ENCODE results near the gene RYR1.

DNA sequence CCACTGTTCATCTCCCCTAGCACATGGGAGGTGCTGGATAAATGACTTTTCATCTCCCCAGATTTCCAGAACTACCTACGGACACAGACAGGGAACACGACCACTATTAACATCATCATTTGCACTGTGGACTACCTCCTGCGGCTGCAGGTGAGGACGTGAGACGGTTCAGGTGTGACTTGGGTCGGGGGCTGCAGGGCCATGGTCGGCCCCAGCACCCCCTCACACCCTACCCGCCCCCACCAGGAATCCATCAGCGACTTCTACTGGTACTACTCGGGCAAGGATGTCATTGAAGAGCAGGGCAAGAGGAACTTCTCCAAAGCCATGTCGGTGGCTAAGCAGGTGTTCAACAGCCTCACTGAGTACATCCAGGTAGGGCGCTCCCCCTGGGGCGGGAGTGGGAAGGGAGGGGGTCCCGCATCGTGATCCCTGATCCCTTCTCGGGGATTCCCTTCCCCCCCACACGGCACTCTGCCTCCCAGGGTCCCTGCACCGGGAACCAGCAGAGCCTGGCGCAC, 109.9 kb downstream of the RYR1 start:
- TF ChIP-seq, protein P1, sequence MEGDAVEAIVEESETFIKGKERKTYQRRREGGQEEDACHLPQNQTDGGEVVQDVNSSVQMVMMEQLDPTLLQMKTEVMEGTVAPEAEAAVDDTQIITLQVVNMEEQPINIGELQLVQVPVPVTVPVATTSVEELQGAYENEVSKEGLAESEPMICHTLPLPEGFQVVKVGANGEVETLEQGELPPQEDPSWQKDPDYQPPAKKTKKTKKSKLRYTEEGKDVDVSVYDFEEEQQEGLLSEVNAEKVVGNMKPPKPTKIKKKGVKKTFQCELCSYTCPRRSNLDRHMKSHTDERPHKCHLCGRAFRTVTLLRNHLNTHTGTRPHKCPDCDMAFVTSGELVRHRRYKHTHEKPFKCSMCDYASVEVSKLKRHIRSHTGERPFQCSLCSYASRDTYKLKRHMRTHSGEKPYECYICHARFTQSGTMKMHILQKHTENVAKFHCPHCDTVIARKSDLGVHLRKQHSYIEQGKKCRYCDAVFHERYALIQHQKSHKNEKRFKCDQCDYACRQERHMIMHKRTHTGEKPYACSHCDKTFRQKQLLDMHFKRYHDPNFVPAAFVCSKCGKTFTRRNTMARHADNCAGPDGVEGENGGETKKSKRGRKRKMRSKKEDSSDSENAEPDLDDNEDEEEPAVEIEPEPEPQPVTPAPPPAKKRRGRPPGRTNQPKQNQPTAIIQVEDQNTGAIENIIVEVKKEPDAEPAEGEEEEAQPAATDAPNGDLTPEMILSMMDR (IDR thresholded peaks at IDR 0.05 in 2 of 3, conservative IDR thresholded peaks at IDR 0.05 in 1 of 3; ENCODE audit: borderline replicate concordance in 1 of 3, insufficient read depth in 1 of 3, low read depth in 2 of 3, low read length in 2 of 3): no peak
- TF ChIP-seq EGR1 (IDR thresholded peaks at IDR 0.05; ENCODE audit: low read depth) (no peak), EZH2phosphoT487 (IDR thresholded peaks at IDR 0.05; ENCODE audit: borderline replicate concordance) (no peak), TCF7L2 (IDR thresholded peaks at IDR 0.05; ENCODE audit: borderline replicate concordance, extremely low read depth, insufficient read depth, insufficient read length) (no peak), ELF1 (IDR thresholded peaks at IDR 0.05; ENCODE audit: borderline replicate concordance, low read depth) (no peak), YY1 (IDR thresholded peaks at IDR 0.05; ENCODE audit: extremely low read depth, insufficient replicate concordance, low read depth, low read length) (no peak), SP1 (IDR thresholded peaks at IDR 0.05; ENCODE audit: low read depth) (no peak), RAD21 (IDR thresholded peaks at IDR 0.05; ENCODE audit: low read depth) (no peak)
- TF ChIP-seq, protein P2, sequence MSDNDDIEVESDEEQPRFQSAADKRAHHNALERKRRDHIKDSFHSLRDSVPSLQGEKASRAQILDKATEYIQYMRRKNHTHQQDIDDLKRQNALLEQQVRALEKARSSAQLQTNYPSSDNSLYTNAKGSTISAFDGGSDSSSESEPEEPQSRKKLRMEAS (IDR thresholded peaks at IDR 0.05): no peak

Data from HCT116 (cell line).